ENCODE measurements around the gene DYNC2H1.
"Not testable (repeated sequence)": the region's sequence is repeated elsewhere in the genome, so short reads cannot be mapped to it uniquely, and the experiment has no call there.

DYNC2H1 gene
- 0.49 to 20.7 (median 4.6) reads per million in 18 experiments for total RNA-seq

GRCh38 chr11:103108933-103109817 is at the start of gene DYNC2H1:
DYNC2H1 (plus strand) TSS chr11:103109426; CDS start chr11:103109575, 149 bp downstream.
- DNase-seq, result peak; percentile 91 to 95

- DNase-seq, result no peak
Observed at GRCh38 chr11:103061656-103062055, 47.6 kb upstream of the DYNC2H1 start.

DNA sequence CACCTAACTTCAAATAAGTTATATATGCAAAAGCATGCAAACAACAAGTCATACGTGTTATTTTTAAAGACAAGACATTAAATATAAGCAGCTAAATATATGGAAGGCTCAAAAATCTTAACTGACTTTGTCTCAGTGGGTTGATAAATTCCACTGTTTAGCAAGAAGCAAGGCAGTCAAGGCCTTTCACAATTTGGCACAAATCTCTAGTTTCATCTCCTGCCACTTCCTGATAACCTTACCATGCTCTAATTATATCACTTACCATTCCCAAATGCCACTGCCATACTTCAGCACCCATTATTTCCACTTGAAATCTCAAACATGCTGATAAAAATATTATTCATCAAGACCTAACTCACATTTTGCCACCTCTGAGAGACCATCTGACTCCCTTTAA is 42.1 kb upstream of the DYNC2H1 start:
- DNase-seq, result peak; percentile 37

GRCh38 chr11:103069367-103069766 is 39.9 kb upstream of the DYNC2H1 start:
- DNase-seq, result no peak

GRCh38 chr11:103070142-103070541 is 39.1 kb upstream of the DYNC2H1 start:
- DNase-seq, result no peak

DNA sequence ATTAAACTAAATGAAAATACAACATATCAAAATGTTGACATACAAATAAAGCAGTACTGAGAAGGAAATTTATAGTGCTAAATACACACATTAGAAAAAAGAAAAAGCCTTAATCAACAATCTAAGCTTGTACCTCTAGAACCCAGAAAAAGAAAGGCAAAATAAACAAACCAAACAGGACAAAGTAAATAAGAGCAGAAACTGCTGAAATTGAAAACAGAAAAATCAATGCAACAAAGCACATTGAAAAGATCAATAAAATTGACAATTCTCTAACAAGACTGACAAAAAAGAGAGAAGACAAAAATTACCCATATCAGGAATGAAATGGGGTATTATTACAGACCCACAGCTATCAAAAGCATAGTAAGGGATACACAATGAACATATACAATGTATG is 38.2 kb upstream of the DYNC2H1 start:
- DNase-seq, result no peak

DNA sequence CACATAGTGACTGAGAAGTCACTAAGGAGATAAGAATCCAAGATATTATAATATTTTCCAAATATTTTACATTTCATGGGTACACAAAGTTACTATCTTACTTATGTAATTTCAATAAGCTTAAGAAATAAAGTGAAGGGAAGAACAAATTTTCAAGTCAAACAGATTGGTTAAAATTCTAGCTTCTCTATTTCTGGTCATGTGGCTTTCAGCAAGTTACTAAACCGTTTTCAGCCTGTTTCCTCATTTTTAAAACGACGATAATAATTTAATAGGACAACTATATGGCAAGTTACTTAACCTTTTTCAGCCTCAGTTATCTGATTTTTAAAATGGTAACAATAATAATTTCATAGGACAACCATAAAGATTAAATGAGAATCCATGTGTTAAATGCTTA is 32.9 kb upstream of the DYNC2H1 start:
- DNase-seq, result peak; percentile 30 to 66

- peak; percentile 66 to 80 for DNase-seq
Observed at GRCh38 chr11:103077554-103077953, 31.7 kb upstream of the DYNC2H1 start.

- DNase-seq, result no peak
Observed at GRCh38 chr11:103078710-103079109, 30.5 kb upstream of the DYNC2H1 start.

DNA sequence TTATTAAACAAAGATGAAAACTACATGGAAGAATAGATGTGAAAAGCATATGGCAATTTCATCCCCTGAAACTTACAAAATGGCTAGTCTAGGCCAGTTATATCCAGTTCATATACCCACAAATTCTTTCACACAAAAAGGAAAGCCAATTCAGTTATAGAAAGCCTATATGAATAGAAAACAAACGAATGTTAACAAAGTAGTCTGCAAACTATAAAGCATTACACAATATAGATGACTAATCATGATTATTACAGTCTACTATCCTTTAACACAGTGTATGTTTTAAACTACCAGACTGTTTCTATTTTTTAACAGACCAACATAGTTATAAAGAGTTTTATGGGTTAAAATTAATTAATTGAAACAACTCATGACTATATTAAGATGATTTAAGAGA is 29.4 kb upstream of the DYNC2H1 start:
- DNase-seq, result peak in 1 of 2 donors; percentile 8

DNA sequence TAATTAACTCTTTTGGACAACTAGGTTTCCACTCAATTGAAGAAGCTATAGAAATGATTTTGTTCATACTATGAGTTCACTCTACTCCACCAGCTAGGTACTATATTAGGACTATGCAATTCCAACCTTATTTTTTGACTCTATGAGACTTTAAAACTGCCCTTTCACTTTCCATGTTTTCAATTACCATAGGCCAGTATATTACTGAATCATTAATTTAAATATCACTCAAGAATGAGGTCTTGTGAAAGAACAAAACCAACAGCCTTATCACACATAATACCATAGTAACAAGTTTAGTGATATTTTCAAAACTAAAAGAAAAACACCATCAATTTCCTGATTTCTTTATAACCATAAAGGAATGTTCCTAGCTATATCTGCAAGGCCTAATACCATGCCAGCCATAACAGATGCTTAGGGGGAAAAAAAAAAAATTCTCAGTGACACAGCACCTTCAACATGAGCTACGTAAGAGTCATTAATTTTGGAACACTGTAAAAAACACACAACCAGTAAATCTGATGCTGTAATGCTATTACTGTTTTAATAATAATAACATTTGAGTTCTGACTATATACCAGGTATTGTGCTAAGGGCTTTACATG is 23.4 kb upstream of the DYNC2H1 start:
- DNase-seq, result no peak

DNA sequence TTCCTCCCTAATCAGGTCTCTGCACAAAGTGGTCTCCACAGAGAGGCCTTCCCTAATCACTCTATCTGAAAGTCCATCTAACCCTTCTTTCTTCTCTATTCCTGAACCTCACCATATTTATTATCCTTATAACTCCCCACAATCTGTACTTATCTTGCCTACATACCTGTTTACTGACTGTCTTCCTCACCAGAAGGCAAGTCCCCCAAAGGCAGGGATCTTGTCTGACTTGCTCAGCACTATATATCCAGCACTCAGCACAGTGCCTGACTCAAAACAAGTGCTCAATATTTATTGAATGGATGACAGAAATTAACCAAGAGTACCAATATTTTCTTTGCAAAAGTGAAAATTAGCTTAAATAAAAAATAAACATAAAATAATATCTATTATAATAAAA is 22.8 kb upstream of the DYNC2H1 start:
- DNase-seq, result no peak

- DNase-seq, result peak; percentile 53 to 66
Observed at GRCh38 chr11:103091064-103091800, 18.0 kb upstream of the DYNC2H1 start.

- peak; percentile 96 to 97 for DNase-seq
Observed at GRCh38 chr11:103091801-103092524, 17.3 kb upstream of the DYNC2H1 start, which contains the start of gene DCUN1D5. DCUN1D5 (minus strand) TSS chr11:103092160; CDS start chr11:103091872, 288 bp downstream.

DNA sequence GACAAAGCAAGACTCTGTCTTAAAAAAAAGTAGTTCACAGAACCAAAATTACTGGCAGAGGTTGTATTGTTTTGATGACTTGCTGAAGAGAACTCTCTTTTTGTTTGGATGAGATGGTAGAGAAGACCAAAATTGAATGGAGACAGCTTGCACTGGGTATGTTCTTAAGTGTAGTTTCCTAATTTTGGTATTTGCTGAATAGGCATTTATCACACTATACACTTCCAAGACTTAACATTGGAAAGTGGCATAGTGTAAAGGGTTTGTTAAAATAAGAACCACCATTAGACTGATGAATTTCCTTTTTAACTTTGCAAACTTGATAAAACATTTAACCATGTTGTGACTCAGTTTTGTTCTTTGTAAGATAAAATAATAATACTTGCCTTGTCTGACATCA is 11.9 kb upstream of the DYNC2H1 start:
- DNase-seq, result no peak

- no peak for DNase-seq
Observed at GRCh38 chr11:103109818-103110388, 677 bp downstream of the DYNC2H1 start.

DNA sequence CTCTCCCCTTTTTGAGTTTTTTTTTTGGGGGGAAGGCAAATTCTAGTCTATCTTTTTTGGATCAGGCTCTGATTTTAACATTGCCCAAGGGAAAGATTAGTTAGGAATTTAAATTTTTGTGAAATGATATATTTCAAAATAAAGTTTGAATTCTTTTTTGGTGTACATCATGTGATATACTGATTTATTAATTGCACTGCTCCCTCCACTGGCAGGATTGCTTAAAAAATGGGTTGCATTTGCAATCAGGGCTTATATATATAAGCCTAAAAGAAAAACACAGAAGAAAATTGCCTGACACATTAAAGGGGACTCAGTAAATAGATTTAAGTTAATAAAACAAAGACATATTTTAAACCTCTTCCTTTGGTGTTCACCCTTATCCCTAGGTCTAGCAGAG is 1.2 kb downstream of the DYNC2H1 start:
- no peak for DNase-seq

DNA sequence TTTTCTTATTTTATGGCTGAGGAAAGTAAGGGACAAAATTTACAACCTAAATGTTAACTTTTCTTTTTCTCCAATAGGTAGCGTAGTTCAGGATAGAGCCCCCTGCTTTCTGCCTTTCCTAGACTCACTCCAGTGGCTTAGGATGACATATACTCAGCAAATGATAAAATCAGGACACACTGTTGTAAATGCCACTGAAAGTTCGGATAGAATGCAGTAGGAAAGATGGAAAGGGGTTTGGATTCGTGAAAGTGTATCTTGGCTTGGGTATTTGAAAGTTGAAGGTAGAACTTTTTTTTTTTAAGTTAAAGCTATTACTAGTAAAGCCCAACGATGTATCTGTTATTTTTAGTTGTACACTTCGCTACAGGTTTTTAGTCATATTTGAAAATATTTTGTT is 2.2 kb downstream of the DYNC2H1 start:
- DNase-seq, result no peak

GRCh38 chr11:103112364-103112763 is 3.1 kb downstream of the DYNC2H1 start:
- no peak for DNase-seq

DNA sequence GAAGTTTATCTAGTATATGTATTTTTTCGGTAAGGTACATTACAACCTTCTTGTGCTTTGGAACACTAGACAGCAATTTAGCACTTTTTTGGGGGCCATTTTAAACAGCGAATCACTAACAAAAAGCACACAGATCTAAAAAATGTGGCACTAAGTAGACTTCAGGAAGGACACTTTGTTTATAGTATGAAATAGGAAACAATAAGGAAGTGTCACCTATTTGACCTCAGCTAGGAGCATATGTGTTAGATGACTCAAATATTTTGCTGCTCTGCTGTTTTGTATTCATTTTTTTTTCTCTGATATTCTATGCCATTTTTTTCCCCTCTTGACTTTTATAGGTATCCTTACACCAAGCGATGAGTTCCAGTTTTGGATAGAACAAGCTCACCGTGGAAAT is 5.6 kb downstream of the DYNC2H1 start:
- no peak for DNase-seq

DNA sequence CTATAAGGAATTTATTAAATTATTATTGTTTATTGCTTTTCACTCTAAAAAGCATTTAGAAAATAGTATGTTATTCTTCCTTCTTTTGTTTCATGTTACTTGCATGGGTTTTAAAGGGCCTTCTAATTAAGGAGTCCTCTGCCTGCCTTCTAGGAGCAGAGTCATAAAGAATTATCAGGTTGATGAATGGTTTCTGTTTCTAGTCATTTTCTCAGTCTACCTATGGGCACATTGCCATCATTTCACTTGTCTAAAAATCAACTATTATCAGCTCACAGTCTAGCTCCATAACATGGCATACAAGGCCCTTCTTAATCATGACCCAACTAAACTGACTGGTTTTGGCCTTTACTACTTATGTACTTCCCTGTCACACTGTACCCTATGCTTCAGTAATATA is 16.2 kb downstream of the DYNC2H1 start:
- no peak for DNase-seq

DNA sequence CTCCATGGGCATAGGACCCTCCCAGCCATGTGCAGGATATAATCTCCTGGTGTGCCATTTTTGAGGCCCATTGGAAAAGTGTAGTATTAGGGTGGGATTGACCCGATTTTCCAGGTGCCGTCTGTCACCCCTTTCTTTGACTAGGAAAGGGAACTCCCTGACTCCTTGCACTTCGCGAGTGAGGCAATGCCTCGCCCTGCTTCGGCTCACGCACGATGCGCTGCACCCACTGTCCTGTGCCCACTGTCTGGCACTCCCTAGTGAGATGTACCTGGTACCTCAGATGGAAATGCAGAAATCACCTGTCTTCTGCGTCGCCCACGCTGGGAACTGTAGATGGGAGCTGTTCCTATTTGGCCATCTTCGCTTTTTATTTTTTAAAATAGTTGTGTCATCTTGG is 32.8 kb downstream of the DYNC2H1 start:
- not testable (repeated sequence) for DNase-seq
